ENCODE data around the gene HOXB9. TPM values are rescaled to one million over a fixed set of nuclear protein-coding genes. Genes with fewer than 3 reads are reported as not detected.

HOXB9 gene
- total RNA-seq, 2 donors from 2014 or later, result not detected

DNA sequence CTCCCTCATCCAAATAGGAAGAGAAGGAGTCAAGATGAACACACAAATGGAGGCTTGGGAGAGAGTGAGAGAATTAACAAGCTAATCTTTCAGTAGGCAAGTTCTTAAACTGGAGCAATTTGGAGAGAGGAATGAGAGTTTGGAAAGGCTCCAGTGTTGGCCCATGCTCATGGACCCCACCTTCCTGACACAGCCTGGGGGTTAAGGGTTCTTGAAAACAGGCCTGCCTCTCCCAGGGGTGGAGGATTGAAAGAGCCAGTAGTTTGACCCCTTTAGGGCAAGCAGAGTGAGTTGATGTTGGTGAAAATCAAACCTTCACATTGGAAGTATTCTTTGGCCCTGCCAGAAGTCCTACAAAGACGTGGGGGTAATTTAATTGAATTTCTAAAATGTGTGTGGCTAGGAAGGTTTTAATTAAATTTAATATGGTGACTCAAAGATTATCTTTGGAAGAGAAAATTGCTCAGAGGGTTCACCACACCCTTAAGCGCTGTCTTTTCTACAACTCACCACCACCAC, 41.9 kb downstream of the HOXB9 start:
- 14 to 33% methylated on average over 1 to 2 of the region's 2 CpGs for WGBS, 2 experiments (ENCODE audit: insufficient coverage in 1 of 2, insufficient read length in 1 of 2)
- Histone ChIP-seq H3K9me3 (ENCODE audit: control insufficient read depth, low read length) (no peaks in the 10 kb centered on the region), H3K4me3 (ENCODE audit: low read length) (no peak overlapping the region), H3K27ac (ENCODE audit: low read depth, low read length) (no peak overlapping the region), H3K36me3 (ENCODE audit: control insufficient read depth, insufficient read depth, low read length) (no peaks in the 10 kb centered on the region), H3K9ac (ENCODE audit: extremely low read depth, low read length, poor library complexity, severe bottlenecking) (no peak overlapping the region), H3K27me3 (ENCODE audit: control insufficient read depth, insufficient read depth, low read length, poor library complexity, severe bottlenecking) (peaks cover 100% of the 10 kb centered on the region), H3K4me1 (ENCODE audit: control insufficient read depth, insufficient read depth, low read length) (peaks cover 3% of the 10 kb centered on the region)
- TF ChIP-seq, protein P1, sequence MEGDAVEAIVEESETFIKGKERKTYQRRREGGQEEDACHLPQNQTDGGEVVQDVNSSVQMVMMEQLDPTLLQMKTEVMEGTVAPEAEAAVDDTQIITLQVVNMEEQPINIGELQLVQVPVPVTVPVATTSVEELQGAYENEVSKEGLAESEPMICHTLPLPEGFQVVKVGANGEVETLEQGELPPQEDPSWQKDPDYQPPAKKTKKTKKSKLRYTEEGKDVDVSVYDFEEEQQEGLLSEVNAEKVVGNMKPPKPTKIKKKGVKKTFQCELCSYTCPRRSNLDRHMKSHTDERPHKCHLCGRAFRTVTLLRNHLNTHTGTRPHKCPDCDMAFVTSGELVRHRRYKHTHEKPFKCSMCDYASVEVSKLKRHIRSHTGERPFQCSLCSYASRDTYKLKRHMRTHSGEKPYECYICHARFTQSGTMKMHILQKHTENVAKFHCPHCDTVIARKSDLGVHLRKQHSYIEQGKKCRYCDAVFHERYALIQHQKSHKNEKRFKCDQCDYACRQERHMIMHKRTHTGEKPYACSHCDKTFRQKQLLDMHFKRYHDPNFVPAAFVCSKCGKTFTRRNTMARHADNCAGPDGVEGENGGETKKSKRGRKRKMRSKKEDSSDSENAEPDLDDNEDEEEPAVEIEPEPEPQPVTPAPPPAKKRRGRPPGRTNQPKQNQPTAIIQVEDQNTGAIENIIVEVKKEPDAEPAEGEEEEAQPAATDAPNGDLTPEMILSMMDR (conservative IDR thresholded peaks at IDR 0.05), result no peak
- Mint-ChIP-seq H3K36me3 (ENCODE audit: low read depth) (no peaks in the 10 kb centered on the region), H3K9me3 (no peaks in the 10 kb centered on the region), H3K4me1 (peaks cover 7% of the 10 kb centered on the region), H3K27me3 (ENCODE audit: insufficient read depth) (peaks cover 100% of the 10 kb centered on the region), H3K4me3 (no peak overlapping the region), H3K27ac (no peak overlapping the region)
- DNase-seq, result no peak

GRCh38 chr17:48583708-48584222, 42.4 kb downstream of the HOXB9 start:
- peaks cover 3% of the 10 kb centered on the region for H3K4me1 ChIP-seq (ENCODE audit: control insufficient read depth, insufficient read depth, low read length)
- no peaks in the 10 kb centered on the region for H3K9me3 ChIP-seq (ENCODE audit: control insufficient read depth, low read length)
- no peak overlapping the region for H3K27ac ChIP-seq (ENCODE audit: low read depth, low read length)
- H3K9ac ChIP-seq (ENCODE audit: extremely low read depth, low read length, poor library complexity, severe bottlenecking), result no peak overlapping the region
- Mint-ChIP-seq H3K4me3 (no peak overlapping the region), H3K27me3 (ENCODE audit: insufficient read depth) (peaks cover 100% of the 10 kb centered on the region), H3K4me1 (peaks cover 9% of the 10 kb centered on the region), H3K36me3 (ENCODE audit: low read depth) (no peaks in the 10 kb centered on the region), H3K27ac (no peak overlapping the region), H3K9me3 (no peaks in the 10 kb centered on the region)
- TF ChIP-seq, protein P1 (conservative IDR thresholded peaks at IDR 0.05), result no peak
- no peak for DNase-seq
- peaks cover 100% of the 10 kb centered on the region for H3K27me3 ChIP-seq (ENCODE audit: control insufficient read depth, insufficient read depth, low read length, poor library complexity, severe bottlenecking)
- no peaks in the 10 kb centered on the region for H3K36me3 ChIP-seq (ENCODE audit: control insufficient read depth, insufficient read depth, low read length)
- H3K4me3 ChIP-seq (ENCODE audit: low read length), result no peak overlapping the region
- 27 to 36% methylated on average over 2 to 3 of the region's 3 CpGs for WGBS, 2 experiments (ENCODE audit: insufficient coverage in 1 of 2, insufficient read length in 1 of 2)

DNA sequence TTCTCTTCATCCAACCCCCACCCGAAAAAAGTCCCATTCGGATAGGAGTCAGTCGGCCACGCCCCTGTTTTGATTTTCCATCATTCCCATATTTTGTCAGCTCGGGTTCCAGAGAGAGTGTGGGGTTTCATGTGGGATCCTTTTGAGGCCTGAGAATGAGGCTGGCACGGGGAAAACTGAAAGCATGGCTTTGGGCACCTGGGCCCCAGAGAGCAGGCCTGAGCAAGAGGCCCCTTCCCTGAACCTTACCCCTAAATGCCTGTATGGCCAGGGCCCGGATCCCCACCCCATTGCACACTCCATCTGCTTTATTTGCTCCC, 43.4 kb downstream of the HOXB9 start:
- no peak overlapping the region for H3K4me3 ChIP-seq (ENCODE audit: low read length)
- H3K27me3 Mint-ChIP-seq (ENCODE audit: insufficient read depth), result peaks cover 98% of the 10 kb centered on the region
- no peaks in the 10 kb centered on the region for H3K36me3 ChIP-seq (ENCODE audit: control insufficient read depth, insufficient read depth, low read length)
- no peaks in the 10 kb centered on the region for H3K9me3 Mint-ChIP-seq
- H3K9ac ChIP-seq (ENCODE audit: extremely low read depth, low read length, poor library complexity, severe bottlenecking), result no peak overlapping the region
- no peak overlapping the region for H3K27ac Mint-ChIP-seq
- 20% methylated on average over 7 of the region's 7 CpGs; no CpG with 5 or more reads in 1 of the 2 experiments for WGBS, 2 experiments (ENCODE audit: insufficient coverage in 1 of 2, insufficient read length in 1 of 2)
- H3K9me3 ChIP-seq (ENCODE audit: control insufficient read depth, low read length), result no peaks in the 10 kb centered on the region
- H3K27me3 ChIP-seq (ENCODE audit: control insufficient read depth, insufficient read depth, low read length, poor library complexity, severe bottlenecking), result peaks cover 99% of the 10 kb centered on the region
- H3K4me1 Mint-ChIP-seq, result peaks cover 12% of the 10 kb centered on the region
- H3K4me1 ChIP-seq (ENCODE audit: control insufficient read depth, insufficient read depth, low read length), result peaks cover 3% of the 10 kb centered on the region
- TF ChIP-seq, protein P1 (conservative IDR thresholded peaks at IDR 0.05), result no peak
- no peak for DNase-seq
- H3K27ac ChIP-seq (ENCODE audit: low read depth, low read length), result no peak overlapping the region
- H3K36me3 Mint-ChIP-seq (ENCODE audit: low read depth), result no peaks in the 10 kb centered on the region
- no peak overlapping the region for H3K4me3 Mint-ChIP-seq

Measured in endodermal cell (in vitro differentiated cells).